ENCODE measurements around the gene ZNF831.

ZNF831 gene

DNA sequence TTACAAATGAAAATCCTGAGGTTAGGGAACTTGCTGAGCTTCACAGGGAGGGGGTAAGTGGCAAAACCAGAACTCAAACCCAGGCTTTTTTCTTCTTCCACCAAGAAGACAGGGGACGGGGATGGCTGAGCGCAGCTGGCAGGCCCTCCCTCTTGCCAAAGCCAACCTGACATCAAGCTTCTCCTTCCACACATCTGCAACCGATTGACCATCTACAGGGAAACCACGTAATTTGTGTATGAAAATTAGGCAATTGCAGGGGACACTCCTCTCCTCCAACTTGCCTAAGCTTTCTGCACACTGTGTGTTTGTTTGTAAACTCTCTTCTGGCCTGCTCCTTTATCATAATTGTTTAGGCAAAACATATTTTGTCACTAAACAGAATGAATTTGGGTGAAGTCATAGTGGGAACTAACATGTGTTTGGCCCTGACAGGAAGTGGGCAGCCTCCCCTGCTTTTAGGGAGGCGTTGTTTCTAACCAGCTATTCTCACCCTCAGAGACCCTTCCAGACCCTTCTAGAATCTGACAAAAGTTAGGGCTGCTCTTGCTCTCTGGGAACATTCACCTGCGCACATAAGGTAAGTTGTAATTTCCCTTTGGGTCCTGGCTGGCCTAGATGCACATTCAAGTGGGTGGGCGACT is 18.9 kb downstream of the ZNF831 start:
- DNase-seq: no peak

- DNase-seq: no peak
Observed at GRCh38 chr20:59183751-59184150, 20.1 kb downstream of the ZNF831 start.

- no peak for DNase-seq
Observed at GRCh38 chr20:59184880-59185447, 21.3 kb downstream of the ZNF831 start.

DNA sequence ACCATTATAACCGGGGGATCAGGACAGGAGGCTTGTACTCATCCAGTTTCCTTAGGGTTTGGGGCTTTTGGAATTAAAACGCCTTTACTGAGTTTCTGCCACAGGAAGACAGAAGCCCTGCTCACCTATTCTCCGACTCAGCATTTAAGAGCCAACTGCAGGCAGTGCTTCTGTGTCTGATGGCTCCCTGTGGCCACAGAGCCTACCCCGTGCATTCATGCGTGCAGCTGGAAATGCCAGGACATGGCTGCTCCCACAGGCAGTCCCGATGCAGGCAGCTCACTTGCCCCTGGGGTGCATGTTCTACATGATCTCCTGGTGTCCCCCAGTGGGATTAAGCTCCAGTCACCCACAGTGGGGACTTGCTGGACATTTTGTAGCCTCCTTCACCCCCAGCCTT is 22.2 kb downstream of the ZNF831 start:
- no peak for DNase-seq

- DNase-seq: no peak
Observed at GRCh38 chr20:59190466-59190865, 26.8 kb downstream of the ZNF831 start.

DNA sequence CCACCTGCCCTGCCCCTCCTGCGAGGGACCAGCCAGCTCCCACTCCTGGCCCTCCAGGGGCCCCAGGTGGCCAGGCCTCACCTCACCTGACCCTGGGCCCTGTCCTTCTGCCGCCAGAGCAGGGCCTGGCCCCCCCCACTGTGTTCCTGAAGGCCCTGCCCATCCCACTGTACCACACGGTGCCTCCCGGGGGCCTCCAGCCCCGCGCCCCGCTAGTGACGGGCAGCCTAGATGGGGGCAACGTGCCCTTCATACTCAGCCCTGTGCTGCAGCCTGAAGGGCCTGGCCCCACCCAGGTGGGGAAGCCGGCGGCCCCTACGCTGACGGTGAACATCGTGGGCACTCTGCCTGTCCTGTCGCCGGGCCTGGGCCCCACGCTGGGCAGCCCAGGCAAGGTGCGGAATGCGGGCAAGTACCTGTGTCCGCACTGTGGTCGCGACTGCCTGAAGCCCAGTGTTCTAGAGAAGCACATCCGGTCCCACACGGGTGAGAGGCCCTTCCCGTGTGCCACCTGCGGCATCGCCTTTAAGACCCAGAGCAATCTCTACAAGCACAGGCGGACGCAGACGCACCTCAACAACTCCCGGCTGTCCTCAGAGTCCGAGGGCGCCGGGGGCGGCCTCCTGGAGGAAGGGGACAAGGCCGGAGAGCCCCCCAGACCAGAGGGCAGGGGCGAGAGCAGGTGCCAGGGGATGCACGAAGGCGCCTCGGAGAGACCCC is 27.6 kb downstream of the ZNF831 start:
- no peak for DNase-seq

DNA sequence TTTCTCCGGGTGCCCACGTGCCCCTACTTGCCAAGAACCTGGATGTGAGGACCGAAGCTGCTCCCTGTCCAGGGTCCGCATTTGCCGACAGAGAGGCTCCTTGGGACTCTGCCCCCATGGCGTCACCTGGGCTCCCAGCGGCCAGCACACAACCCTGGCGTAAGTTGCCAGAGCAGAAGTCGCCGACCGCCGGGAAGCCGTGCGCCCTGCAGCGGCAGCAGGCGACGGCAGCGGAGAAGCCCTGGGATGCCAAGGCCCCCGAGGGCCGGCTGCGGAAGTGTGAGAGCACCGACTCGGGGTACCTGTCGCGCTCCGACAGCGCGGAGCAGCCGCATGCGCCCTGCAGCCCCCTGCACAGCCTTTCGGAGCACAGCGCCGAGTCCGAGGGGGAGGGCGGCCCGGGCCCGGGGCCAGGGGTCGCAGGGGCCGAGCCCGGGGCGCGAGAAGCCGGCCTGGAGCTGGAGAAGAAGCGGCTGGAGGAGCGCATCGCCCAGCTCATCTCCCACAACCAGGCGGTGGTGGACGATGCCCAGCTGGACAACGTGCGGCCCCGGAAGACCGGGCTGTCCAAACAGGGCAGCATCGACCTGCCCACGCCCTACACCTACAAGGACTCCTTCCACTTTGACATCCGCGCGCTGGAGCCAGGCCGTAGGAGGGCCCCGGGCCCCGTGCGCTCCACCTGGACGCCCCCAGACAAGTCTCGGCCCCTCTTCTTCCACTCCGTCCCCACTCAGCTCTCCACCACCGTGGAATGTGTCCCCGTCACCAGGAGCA is 28.3 kb downstream of the ZNF831 start:
- no peak for DNase-seq

DNA sequence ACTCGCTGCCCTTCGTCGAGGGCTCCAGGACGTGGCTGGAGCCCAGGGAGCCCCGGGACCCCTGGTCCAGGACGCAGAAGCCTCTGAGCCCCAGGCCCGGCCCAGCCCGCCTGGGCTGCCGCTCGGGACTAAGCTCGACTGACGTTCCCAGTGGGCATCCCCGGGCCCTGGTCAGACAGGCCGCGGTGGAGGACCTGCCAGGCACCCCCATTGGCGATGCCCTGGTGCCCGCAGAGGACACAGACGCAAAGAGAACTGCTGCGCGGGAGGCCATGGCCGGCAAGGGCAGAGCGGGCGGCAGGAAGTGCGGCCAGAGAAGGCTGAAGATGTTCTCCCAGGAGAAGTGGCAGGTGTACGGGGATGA is 28.9 kb downstream of the ZNF831 start:
- no peak for DNase-seq

DNA sequence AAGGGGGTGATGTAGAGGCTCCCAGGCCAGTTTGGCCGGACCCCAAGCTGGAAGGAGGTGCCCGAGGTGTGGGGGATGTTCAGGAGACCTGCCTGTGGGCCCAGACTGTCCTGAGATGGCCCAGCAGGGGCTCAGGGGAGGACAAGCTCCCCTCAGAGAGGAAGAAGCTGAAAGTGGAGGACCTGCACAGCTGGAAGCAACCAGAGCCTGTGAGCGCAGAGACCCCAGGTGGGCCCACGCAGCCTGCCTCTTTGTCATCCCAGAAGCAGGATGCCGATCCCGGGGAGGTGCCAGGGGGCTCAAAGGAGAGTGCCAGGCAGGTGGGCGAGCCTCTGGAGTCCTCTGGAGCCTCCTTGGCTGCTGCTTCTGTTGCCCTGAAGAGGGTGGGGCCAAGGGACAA is 29.7 kb downstream of the ZNF831 start:
- no peak for DNase-seq

DNA sequence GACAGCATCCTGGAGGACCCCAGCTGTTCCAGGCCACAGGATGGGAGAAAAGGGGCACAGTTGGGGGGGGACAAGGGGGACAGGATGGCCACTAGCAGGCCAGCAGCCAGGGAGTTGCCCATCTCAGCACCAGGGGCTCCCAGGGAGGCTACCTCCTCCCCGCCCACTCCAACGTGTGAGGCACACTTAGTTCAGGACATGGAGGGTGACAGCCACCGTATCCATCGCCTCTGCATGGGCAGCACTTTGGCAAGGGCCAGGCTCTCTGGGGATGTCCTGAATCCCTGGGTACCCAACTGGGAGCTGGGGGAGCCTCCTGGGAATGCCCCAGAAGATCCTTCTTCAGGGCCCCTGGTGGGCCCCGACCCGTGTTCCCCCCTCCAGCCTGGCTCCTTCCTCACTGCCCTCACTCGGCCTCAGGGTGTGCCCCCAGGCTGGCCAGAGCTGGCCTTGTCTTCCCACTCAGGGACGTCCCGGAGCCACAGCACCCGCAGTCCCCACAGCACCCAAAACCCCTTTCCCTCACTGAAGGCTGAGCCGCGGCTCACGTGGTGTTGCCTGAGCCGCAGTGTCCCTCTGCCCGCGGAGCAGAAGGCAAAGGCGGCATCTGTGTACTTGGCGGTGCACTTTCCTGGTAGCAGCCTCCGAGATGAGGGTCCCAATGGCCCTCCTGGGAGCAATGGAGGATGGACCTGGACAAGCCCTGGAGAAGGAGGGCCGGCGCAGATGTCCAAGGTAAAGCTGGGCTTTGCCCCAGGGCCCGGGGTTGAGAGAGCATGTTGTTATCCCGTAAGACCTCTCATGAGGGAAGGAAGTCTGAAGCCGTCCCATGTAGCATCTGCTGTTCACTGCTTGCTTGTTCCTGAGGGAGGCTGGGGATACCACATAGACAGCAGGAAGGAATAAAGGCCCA is 30.7 kb downstream of the ZNF831 start:
- DNase-seq: no peak

GRCh38 chr20:59195316-59195993 is 31.8 kb downstream of the ZNF831 start:
- DNase-seq: no peak

DNA sequence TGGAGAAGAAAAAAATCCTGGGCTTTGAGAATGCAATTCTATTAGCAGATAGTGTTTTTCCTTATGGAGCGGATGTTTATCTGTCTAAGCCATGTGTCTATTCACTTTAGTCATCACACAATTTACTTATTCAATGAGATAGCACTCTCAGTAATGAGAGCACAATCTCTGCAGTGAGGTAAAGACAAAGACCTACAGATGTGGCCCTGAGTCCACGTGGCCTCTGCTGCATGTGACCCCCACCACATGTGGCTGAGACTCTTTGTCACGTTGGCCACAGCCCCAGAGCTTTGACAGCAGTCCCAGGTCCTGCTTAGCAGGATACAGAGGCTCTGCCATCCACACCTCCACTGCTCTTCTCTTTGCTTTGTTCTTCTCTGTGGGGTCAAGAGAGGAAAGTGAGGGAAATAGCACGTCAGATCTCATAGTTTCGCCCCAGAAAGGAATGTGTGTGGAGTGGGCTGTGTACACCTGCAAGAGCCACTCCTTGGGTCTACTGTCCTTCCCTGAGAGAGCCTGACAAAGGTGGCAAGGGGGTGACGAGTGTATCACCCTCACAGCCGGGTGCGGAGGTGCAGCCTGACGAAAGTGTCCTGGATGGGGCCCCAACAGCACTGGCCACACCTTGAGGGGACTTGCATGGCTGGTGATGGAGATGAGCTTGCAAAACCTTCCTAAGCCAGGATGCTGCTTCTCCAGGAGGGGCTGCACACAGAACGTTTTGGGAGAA is 40.7 kb downstream of the ZNF831 start:
- no peak for DNase-seq

- no peak for DNase-seq
Observed at GRCh38 chr20:59205044-59205443, 41.4 kb downstream of the ZNF831 start.

- DNase-seq: no peak
Observed at GRCh38 chr20:59207235-59207634, 43.6 kb downstream of the ZNF831 start.

GRCh38 chr20:59207742-59208357 is 44.2 kb downstream of the ZNF831 start:
- no peak for DNase-seq

DNA sequence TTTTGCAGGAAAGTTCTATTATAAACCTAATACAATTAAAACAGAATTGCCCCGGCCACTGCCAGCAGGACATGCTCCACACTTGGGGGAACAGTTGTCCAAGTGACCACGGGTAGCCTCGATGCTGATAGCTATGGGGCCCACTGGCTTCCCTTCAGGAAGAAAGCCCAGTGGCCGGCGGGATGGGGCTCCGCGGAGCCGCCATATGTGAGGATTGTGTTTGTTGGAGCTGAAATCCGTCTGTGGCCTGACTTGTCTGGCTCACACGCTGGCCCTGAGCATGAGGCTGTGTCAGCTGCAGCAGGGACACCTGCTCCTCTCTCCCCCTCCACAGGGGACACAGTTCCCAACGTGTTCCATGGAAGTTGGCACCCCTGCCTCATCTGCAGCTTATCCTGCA is 46.6 kb downstream of the ZNF831 start:
- DNase-seq: no peak

GRCh38 chr20:59211208-59211765 is 47.7 kb downstream of the ZNF831 start:
- DNase-seq: no peak

DNA sequence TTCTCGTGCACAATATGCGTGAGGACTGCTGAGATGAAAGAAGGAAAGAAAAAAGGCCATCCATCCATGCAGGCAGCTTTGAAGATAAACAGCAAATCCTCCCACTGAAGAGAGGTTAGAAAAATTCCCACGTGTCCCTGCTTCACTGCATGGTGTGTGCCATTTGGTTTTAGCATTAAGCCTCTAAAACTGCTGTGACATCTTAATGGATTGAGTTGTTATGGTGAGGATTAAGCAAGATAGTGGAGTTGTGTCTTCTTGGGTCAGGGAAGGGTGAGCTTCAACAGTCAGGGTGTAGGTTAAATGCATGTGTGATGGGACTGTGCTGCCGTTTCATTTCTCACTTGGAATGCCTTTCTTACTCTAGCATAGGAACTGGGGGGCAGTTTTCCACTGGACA is 50.5 kb downstream of the ZNF831 start:
- no peak for DNase-seq

- DNase-seq: no peak
Observed at GRCh38 chr20:59214606-59215547, 51.3 kb downstream of the ZNF831 start.

Measured in NCI-H1092 (cell line).